IMR-90 (cell line): ENCODE results near the gene FLT1. TPM values are rescaled to one million over a fixed set of nuclear protein-coding genes. Genes with fewer than 3 reads are reported as not detected.

Experiments
- ATAC-seq: fragments of 200-7000 bp; cut with Tn5 transposase; 2 replicates; pipeline ENCODE4 v1.9.1; 2020; ENCODE audit warnings: low read depth, mild to moderate bottlenecking, moderate library complexity
- BruUV-seq: library from RNA; stranded (reverse); fragments of 400-500 nt; replicated peaks from 2 replicates; lab custom pipeline; 2021; lab: Mats Ljungman, UMichigan
- CTCF ChIA-PET: fragments of 300-600 bp; formaldehyde crosslinking; extraction: SDS; loops from one replicate; lab custom pipeline; 2021; ENCODE audit warnings: antibody characterized with exemption; lab: Yijun Ruan, JAX
- POLR2A ChIA-PET: fragments of 300-600 bp; sonication (Branson Sonifier 250); formaldehyde crosslinking; loops from one replicate; lab custom pipeline; 2022; ENCODE audit warnings: antibody characterized with exemption; ENCODE audit not compliant: unreplicated experiment; lab: Charles Lee
- DNase-seq: peaks from one replicate; pipeline ENCODE4 v3.0.0; 2013
- H2AFZ ChIP-seq: replicated peaks from 2 replicates; pipeline ENCODE3; 2013; ENCODE audit warnings: low read length, mild to moderate bottlenecking; ENCODE audit not compliant: poor library complexity
- H2AK5ac ChIP-seq: 2 replicates; pipeline ENCODE4 v1.6.1; 2013; ENCODE audit warnings: low read depth, low read length, inconsistent platforms
- H2AK9ac ChIP-seq: replicated peaks from 2 replicates; pipeline ENCODE3; 2013; ENCODE audit warnings: mild to moderate bottlenecking, low read depth, low read length, moderate library complexity; ENCODE audit not compliant: poor library complexity
- H2BK120ac ChIP-seq: 2 replicates; pipeline ENCODE4 v1.6.1; 2013; ENCODE audit warnings: low read depth, low read length, inconsistent platforms
- H2BK15ac ChIP-seq: 3 replicates; pipeline ENCODE4 v1.6.1; 2013; ENCODE audit warnings: low read depth, low read length, inconsistent platforms
- H2BK20ac ChIP-seq: 2 replicates; pipeline ENCODE4 v1.6.1; 2013; ENCODE audit warnings: low read depth, mild to moderate bottlenecking, inconsistent platforms, low read length, moderate library complexity
- H2BK5ac ChIP-seq: 2 replicates; pipeline ENCODE4 v1.6.1; 2013; ENCODE audit warnings: mild to moderate bottlenecking, low read depth, low read length, inconsistent platforms; ENCODE audit not compliant: poor library complexity, severe bottlenecking
- H3K14ac ChIP-seq: replicated peaks from 2 replicates; pipeline ENCODE4 v1.6.1; 2013; ENCODE audit warnings: low read depth, low read length, inconsistent platforms
- H3K18ac ChIP-seq: 2 replicates; pipeline ENCODE4 v1.6.1; 2013; ENCODE audit warnings: low read depth, low read length, control low read depth
- H3K23ac ChIP-seq: 2 replicates; pipeline ENCODE4 v1.6.1; 2013; ENCODE audit warnings: low read depth, low read length, inconsistent platforms
- H3K27ac ChIP-seq: 2 replicates; pipeline ENCODE4 v1.5.1; 2013; ENCODE audit warnings: mild to moderate bottlenecking, control low read depth, low read length; ENCODE audit not compliant: insufficient read depth
- H3K27me3 ChIP-seq: 2 replicates; pipeline ENCODE4 v1.6.1; 2013; ENCODE audit warnings: low read length; ENCODE audit not compliant: control insufficient read depth, insufficient read depth
- H3K36me3 ChIP-seq: 2 replicates; pipeline ENCODE4 v1.6.1; 2013; ENCODE audit warnings: low read length, mixed read lengths; ENCODE audit not compliant: control insufficient read depth, insufficient read depth
- H3K4ac ChIP-seq: 2 replicates; pipeline ENCODE4 v1.6.1; 2013; ENCODE audit warnings: low read depth, low read length, inconsistent platforms
- H3K4me1 ChIP-seq: 2 replicates; pipeline ENCODE4 v1.6.1; 2013; ENCODE audit warnings: low read length, mixed read lengths; ENCODE audit not compliant: control insufficient read depth, insufficient read depth
- H3K4me2 ChIP-seq: 2 replicates; pipeline ENCODE4 v1.6.1; 2013; ENCODE audit warnings: low read depth, mild to moderate bottlenecking, control low read depth, low read length, moderate library complexity
- H3K4me3 ChIP-seq: 2 replicates; pipeline ENCODE4 v1.5.1; 2013; ENCODE audit warnings: low read depth, mild to moderate bottlenecking, control low read depth, low read length, moderate library complexity; ENCODE audit not compliant: insufficient read depth
- H3K56ac ChIP-seq: 2 replicates; pipeline ENCODE4 v1.6.1; 2013; ENCODE audit warnings: low read length, inconsistent platforms; ENCODE audit not compliant: insufficient read depth; ENCODE audit errors: extremely low read depth
- H3K79me1 ChIP-seq, 2 experiments: 2 replicates each; pipeline ENCODE4 v1.6.1; 2013; ENCODE audit warnings: low read length in 2 of 2, inconsistent platforms in 1 of 2, low read depth in 1 of 2
- H3K9ac ChIP-seq: 2 replicates; pipeline ENCODE4 v1.6.1; 2013; ENCODE audit warnings: low read depth, low read length, control low read depth
- H3K9me1 ChIP-seq: 2 replicates; pipeline ENCODE4 v1.6.1; 2013; ENCODE audit warnings: low read length, inconsistent platforms; ENCODE audit not compliant: insufficient read depth
- H3K9me3 ChIP-seq: 2 replicates; pipeline ENCODE4 v1.6.1; 2013; ENCODE audit warnings: low read length; ENCODE audit not compliant: control insufficient read depth, insufficient read depth
- H4K20me1 ChIP-seq: 2 replicates; pipeline ENCODE4 v1.6.1; 2013; ENCODE audit warnings: low read length, inconsistent platforms; ENCODE audit not compliant: insufficient read depth
- H4K5ac ChIP-seq: 2 replicates; pipeline ENCODE4 v1.6.1; 2013; ENCODE audit warnings: mild to moderate bottlenecking, low read depth, low read length, control low read depth
- H4K8ac ChIP-seq, 2 experiments: 2 replicates each; pipeline ENCODE4 v1.6.1; 2013; ENCODE audit warnings: low read depth in 2 of 2, low read length in 2 of 2, control low read depth in 1 of 2, inconsistent platforms in 1 of 2
- H4K91ac ChIP-seq: 2 replicates; pipeline ENCODE4 v1.6.1; 2013; ENCODE audit warnings: low read depth, low read length, inconsistent platforms; ENCODE audit not compliant: insufficient read depth
- BHLHE40 ChIP-seq: fragments of 150-350 bp; IDR thresholded peaks from 2 replicates; pipeline ENCODE4 v1.6.1; 2016; ENCODE audit warnings: mild to moderate bottlenecking, low read depth, low read length
- CEBPB ChIP-seq: IDR thresholded peaks from 2 replicates; pipeline ENCODE4 v1.6.1; 2012; ENCODE audit warnings: low read depth, low read length, improper control_type of control experiment
- MAFK ChIP-seq: IDR thresholded peaks from 2 replicates; pipeline ENCODE4 v1.6.1; 2012; ENCODE audit warnings: low read depth, low read length, improper control_type of control experiment
- MXI1 ChIP-seq: IDR thresholded peaks from 2 replicates; pipeline ENCODE4 v1.6.1; 2012; ENCODE audit warnings: low read depth, mild to moderate bottlenecking, low read length, moderate library complexity, borderline replicate concordance
- NFE2L2 ChIP-seq: fragments of 150-350 bp; IDR thresholded peaks from 2 replicates; pipeline ENCODE4 v1.6.1; 2016; ENCODE audit warnings: low read depth, mild to moderate bottlenecking, low read length
- RAD21 ChIP-seq: IDR thresholded peaks from 2 replicates; pipeline ENCODE4 v1.6.1; 2012; ENCODE audit warnings: low read length, improper control_type of control experiment
- RFX5 ChIP-seq: IDR thresholded peaks from 2 replicates; pipeline ENCODE4 v1.8.0; 2012; ENCODE audit warnings: low read depth, mild to moderate bottlenecking, low read length, moderate library complexity
- SMC3 ChIP-seq: fragments of 150-350 bp; IDR thresholded peaks from 2 replicates; pipeline ENCODE4 v1.6.1; 2016; ENCODE audit warnings: low read depth, mild to moderate bottlenecking, antibody characterized with exemption, low read length, moderate library complexity
- WGBS, 2 experiments: methylation state at CpG; one replicate each; pipeline versions ENCODE4 v1.1.5 to v1.1.7; 2013; ENCODE audit warnings: missing lambda C conversion rate in 2 of 2; ENCODE audit not compliant: insufficient read length in 1 of 2; ENCODE audit errors: extremely low coverage in 2 of 2; 5-methylcytosine and 5-hydroxymethylcytosine counted together
- dilution Hi-C: fragments of 300-500 bp; cut with HindIII; formaldehyde crosslinking; loops from one replicate; pipeline ENCODE4 v1.14.3; 2018; ENCODE audit warnings: low sequenced_read_pairs; ENCODE audit not compliant: unreplicated experiment
- in situ Hi-C: fragments of 300-500 bp; cut with MboI; formaldehyde crosslinking; loops from 3 replicates; pipeline ENCODE4 v1.14.3; 2019; ENCODE audit warnings: low sequenced_read_pairs, inconsistent platforms, mixed read lengths
- intact Hi-C: fragments of 100-400 bp; cut with micrococcal nuclease; formaldehyde crosslinking; loops from 2 replicates; pipeline ENCODE4 v1.10.0; 2022
- polyA plus RNA-seq, 3 experiments: library from polyadenylated mRNA; depleted of rRNA; stranded (reverse); fragments of >200 nt; gene quantifications; 2 replicates each; pipeline ENCODE4 v1.2.3, GENCODE V29; 2012; ENCODE audit warnings: low replicate concordance in 1 of 3
- total RNA-seq: library from RNA; depleted of rRNA; stranded (reverse); fragments of >200 nt; gene quantifications from 2 replicates; pipeline ENCODE4 v1.2.3, GENCODE V29; 2012
- TF ChIP-seq, protein P1 (sequence below): fragments of 150-350 bp; IDR thresholded peaks from 2 replicates; pipeline ENCODE4 v1.6.1; 2016; ENCODE audit warnings: low read depth, mild to moderate bottlenecking, low read length, moderate library complexity, borderline replicate concordance
- TF ChIP-seq, protein P2 (sequence below): fragments of 150-350 bp; IDR thresholded peaks from 2 replicates; pipeline ENCODE4 v1.6.1; 2017; ENCODE audit warnings: mild to moderate bottlenecking, antibody characterized with exemption, low read length, low read depth
- TF ChIP-seq, protein P3 (sequence below): conservative IDR thresholded peaks from 2 replicates; pipeline ENCODE4 v1.5.1; 2012; ENCODE audit warnings: mild to moderate bottlenecking, low read depth, low read length, improper control_type of control experiment

FLT1 gene
- total and polyA plus RNA-seq, 2 of the 4 experiments (the other 2 are of a cell fraction), result 4.5 to 10.4 TPM

DNA sequence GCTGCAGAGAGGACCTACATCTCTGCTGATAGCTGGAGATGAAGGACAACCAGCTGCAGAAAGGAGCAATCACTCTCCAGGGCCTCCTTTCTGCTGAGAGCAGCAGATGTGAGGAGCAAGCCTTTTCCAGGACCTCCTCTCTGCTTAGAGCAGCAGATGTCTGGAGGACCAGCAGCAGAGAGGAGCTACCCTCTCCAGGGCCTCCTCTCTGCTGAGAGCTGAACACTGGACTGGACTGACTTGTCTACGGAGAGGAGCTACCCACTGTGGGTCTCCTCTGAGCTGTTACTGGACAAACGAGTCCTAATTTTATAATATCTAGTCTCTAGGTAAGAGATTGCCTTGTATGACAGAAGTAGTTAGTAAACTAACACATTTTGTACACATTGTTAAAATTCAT, 40.8 kb upstream of the FLT1 start:
- intact Hi-C loops (loop anchor here (10.0 kb wide), 1 partner anchor 259 kb away; no protein-coding TSS in a partner anchor), in situ Hi-C loops (no loop called here), dilution Hi-C loops (no loop called here)
- H3K27ac ChIP-seq, result no peak overlapping the region
- H3K9me3 ChIP-seq, result 0 out of 2 replicates have a peak, but pooled peaks cover 2% of the 10 kb centered on the region
- no TSS peak for BruUV-seq
- H3K9me1 ChIP-seq, result peaks cover 6% of the 10 kb centered on the region
- no peak overlapping the region for H3K4ac ChIP-seq
- H2AK5ac ChIP-seq, result no peak overlapping the region
- peaks cover 3% of the 10 kb centered on the region; the same call in 1 of the 2 replicates for H3K27me3 ChIP-seq
- no peak overlapping the region for H2AK9ac ChIP-seq
- no peak overlapping the region for H2BK120ac ChIP-seq
- no peak overlapping the region for H2BK20ac ChIP-seq
- WGBS, 2 experiments, result no CpG with 5 or more reads among the region's 2 CpGs
- ATAC-seq (no peak), DNase-seq (no peak)
- H3K4me2 ChIP-seq, result no peak overlapping the region
- H3K9ac ChIP-seq, result no peak overlapping the region
- peaks cover 10% of the 10 kb centered on the region for H3K4me1 ChIP-seq
- H3K36me3 ChIP-seq, result no peaks in the 10 kb centered on the region
- no peak overlapping the region for H3K14ac ChIP-seq
- H3K56ac ChIP-seq, result no peak overlapping the region
- no peak overlapping the region for H3K4me3 ChIP-seq
- H2AFZ ChIP-seq, result no peak overlapping the region
- no peak overlapping the region for H4K8ac ChIP-seq
- no peak overlapping the region for H4K91ac ChIP-seq
- no peak overlapping the region for H2BK5ac ChIP-seq
- ChIA-PET POLR2A (no interaction called here), CTCF (no interaction called here)
- H4K5ac ChIP-seq, result no peak overlapping the region
- no peak overlapping the region for H2BK15ac ChIP-seq
- H3K79me1 ChIP-seq, result peaks cover 0 to 5% of the 10 kb centered on the region in 2 experiments; a peak in 2 of 4 replicates
- no peak for TF ChIP-seq RFX5
- no peak for TF ChIP-seq MXI1
- no peak for TF ChIP-seq MAFK
- no peak for TF ChIP-seq CEBPB
- TF ChIP-seq, protein P1, sequence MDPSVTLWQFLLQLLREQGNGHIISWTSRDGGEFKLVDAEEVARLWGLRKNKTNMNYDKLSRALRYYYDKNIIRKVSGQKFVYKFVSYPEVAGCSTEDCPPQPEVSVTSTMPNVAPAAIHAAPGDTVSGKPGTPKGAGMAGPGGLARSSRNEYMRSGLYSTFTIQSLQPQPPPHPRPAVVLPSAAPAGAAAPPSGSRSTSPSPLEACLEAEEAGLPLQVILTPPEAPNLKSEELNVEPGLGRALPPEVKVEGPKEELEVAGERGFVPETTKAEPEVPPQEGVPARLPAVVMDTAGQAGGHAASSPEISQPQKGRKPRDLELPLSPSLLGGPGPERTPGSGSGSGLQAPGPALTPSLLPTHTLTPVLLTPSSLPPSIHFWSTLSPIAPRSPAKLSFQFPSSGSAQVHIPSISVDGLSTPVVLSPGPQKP, result no peak
- TF ChIP-seq RAD21, result no peak
- no peak for TF ChIP-seq BHLHE40
- TF ChIP-seq, protein P2, sequence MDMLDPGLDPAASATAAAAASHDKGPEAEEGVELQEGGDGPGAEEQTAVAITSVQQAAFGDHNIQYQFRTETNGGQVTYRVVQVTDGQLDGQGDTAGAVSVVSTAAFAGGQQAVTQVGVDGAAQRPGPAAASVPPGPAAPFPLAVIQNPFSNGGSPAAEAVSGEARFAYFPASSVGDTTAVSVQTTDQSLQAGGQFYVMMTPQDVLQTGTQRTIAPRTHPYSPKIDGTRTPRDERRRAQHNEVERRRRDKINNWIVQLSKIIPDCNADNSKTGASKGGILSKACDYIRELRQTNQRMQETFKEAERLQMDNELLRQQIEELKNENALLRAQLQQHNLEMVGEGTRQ, result no peak
- TF ChIP-seq NFE2L2, result no peak
- TF ChIP-seq, protein P3, sequence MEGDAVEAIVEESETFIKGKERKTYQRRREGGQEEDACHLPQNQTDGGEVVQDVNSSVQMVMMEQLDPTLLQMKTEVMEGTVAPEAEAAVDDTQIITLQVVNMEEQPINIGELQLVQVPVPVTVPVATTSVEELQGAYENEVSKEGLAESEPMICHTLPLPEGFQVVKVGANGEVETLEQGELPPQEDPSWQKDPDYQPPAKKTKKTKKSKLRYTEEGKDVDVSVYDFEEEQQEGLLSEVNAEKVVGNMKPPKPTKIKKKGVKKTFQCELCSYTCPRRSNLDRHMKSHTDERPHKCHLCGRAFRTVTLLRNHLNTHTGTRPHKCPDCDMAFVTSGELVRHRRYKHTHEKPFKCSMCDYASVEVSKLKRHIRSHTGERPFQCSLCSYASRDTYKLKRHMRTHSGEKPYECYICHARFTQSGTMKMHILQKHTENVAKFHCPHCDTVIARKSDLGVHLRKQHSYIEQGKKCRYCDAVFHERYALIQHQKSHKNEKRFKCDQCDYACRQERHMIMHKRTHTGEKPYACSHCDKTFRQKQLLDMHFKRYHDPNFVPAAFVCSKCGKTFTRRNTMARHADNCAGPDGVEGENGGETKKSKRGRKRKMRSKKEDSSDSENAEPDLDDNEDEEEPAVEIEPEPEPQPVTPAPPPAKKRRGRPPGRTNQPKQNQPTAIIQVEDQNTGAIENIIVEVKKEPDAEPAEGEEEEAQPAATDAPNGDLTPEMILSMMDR, result no peak
- no peak for TF ChIP-seq SMC3
- no peak overlapping the region for H3K23ac ChIP-seq
- no peaks in the 10 kb centered on the region for H4K20me1 ChIP-seq
- no peak overlapping the region for H3K18ac ChIP-seq
